Right lobe of liver (tissue), 6 donors: Measurements from ENCODE around the gene TACC3. TPM values are rescaled to one million over a fixed set of nuclear protein-coding genes. Genes with fewer than 3 reads are reported as not detected.

ENCODE experiments used
- ATAC-seq, 4 donors: fragments of 200-7000 bp; cut with Tn5 transposase; one replicate each; pipeline ENCODE4 v1.9.1; 2020; ENCODE audit warnings: mild to moderate bottlenecking in 4 of 4, moderate library complexity in 4 of 4
- DNase-seq, 3 donors: peaks; one replicate each; pipeline ENCODE4 v3.0.0-alpha.2; 2020
- H3K27ac ChIP-seq, 3 donors: fragments of 200-600 bp; one replicate each; pipeline ENCODE4 v1.8.0; 2022
- H3K27me3 ChIP-seq, 2 donors: fragments of 200-600 bp; one replicate each; pipeline ENCODE4 v1.8.0; 2022
- H3K36me3 ChIP-seq, 4 donors: fragments of 200-600 bp; sonication (generic) in 1 of 4; one replicate each; pipeline versions ENCODE4 v1.5.1 to v1.8.0; 2017 to 2022; ENCODE audit warnings: control low read depth in 1 of 4
- H3K4me1 ChIP-seq, 4 donors: fragments of 200-600 bp; sonication (generic) in 1 of 4; one replicate each; pipeline versions ENCODE4 v1.5.1 to v1.8.0; 2017 to 2022; ENCODE audit warnings: control low read depth in 1 of 4
- H3K4me3 ChIP-seq, 3 donors: fragments of 200-600 bp; one replicate each; pipeline ENCODE4 v1.8.0; 2022
- H3K9me3 ChIP-seq, 4 donors: fragments of 200-600 bp; sonication (generic) in 1 of 4; one replicate each; pipeline versions ENCODE4 v1.5.1 to v1.8.0; 2017 to 2022; ENCODE audit warnings: control low read depth in 1 of 4
- POLR2A ChIP-seq: fragments of 450-650 bp; IDR thresholded peaks from one replicate; pipeline ENCODE4 v1.6.1; 2017; ENCODE audit warnings: antibody characterized with exemption, mild to moderate bottlenecking
- WGBS: methylation state at CpG from one replicate; pipeline ENCODE4 v1.1.6; 2018; ENCODE audit warnings: low coverage, low lambda C conversion rate; ENCODE audit not compliant: insufficient coverage; ENCODE audit errors: missing lambda C conversion rate; 5-methylcytosine and 5-hydroxymethylcytosine counted together
- intact Hi-C, 2 donors: fragments of 100-400 bp; cut with DNase I; formaldehyde crosslinking; loops; one replicate each; pipeline versions ENCODE4 v1.11.2 to v1.14.1; 2022
- total RNA-seq, 6 experiments: library from RNA; depleted of rRNA in 2 of 6; stranded (reverse); fragments of >200 nt in 2 of 6; fragmentation: NEBNext Ultra II Directional in 3 of 6; extraction: Animal tissue kit (Norgen Biotek cat#: 25700) in 3 of 6; gene quantifications; one replicate each; pipeline versions ENCODE4 v1.1.0 to v1.2.4, GENCODE V29; 2016 to 2023
- TF ChIP-seq, protein P1 (sequence below), 4 donors: fragments of 200-600 bp in 3 of 4; fragments of 450-650 bp in 1 of 4; IDR thresholded peaks; one replicate each; pipeline versions ENCODE4 v1.5.1 to v1.8.0; 2016 to 2022; ENCODE audit warnings: antibody characterized with exemption in 4 of 4, mild to moderate bottlenecking in 2 of 4
- donor health status: DM: no; HTN: yes; CAD: no.
- donor health status: DM: no; HTN: no; CAD: no.
- donor health status: DM: no; HTN: no; CAD: no.
- donor health status: DM: no; HTN: yes; CAD: no.
- donor health status: DM: no; HTN: yes; CAD: no.

Gene TACC3
- total RNA-seq, 6 experiments from 2014 or later = 2.2 to 5.7 (median 4.8) TPM

GRCh38 chr4:1736812-1737211 lies 15.5 kb downstream of the TACC3 start:
- no peaks in the 10 kb centered on the region for H3K27me3 ChIP-seq
- 82% methylated on average over 8 of the region's 13 CpGs for WGBS
- no peak for DNase-seq
- peaks cover 0 to 6% (median 0%) of the 10 kb centered on the region in 4 donors for H3K9me3 ChIP-seq
- no peaks in the 10 kb centered on the region for H3K4me1 ChIP-seq
- H3K36me3 ChIP-seq = peaks cover 0 to 8% (median 0%) of the 10 kb centered on the region in 4 donors
- intact Hi-C loops = no loop called here
- H3K4me3 ChIP-seq = no peak overlapping the region
- ATAC-seq = no peak
- no peak overlapping the region for H3K27ac ChIP-seq
- TF ChIP-seq POLR2A = no peak
- TF ChIP-seq, protein P1, sequence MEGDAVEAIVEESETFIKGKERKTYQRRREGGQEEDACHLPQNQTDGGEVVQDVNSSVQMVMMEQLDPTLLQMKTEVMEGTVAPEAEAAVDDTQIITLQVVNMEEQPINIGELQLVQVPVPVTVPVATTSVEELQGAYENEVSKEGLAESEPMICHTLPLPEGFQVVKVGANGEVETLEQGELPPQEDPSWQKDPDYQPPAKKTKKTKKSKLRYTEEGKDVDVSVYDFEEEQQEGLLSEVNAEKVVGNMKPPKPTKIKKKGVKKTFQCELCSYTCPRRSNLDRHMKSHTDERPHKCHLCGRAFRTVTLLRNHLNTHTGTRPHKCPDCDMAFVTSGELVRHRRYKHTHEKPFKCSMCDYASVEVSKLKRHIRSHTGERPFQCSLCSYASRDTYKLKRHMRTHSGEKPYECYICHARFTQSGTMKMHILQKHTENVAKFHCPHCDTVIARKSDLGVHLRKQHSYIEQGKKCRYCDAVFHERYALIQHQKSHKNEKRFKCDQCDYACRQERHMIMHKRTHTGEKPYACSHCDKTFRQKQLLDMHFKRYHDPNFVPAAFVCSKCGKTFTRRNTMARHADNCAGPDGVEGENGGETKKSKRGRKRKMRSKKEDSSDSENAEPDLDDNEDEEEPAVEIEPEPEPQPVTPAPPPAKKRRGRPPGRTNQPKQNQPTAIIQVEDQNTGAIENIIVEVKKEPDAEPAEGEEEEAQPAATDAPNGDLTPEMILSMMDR (IDR thresholded peaks at IDR 0.05) = no peak

DNA sequence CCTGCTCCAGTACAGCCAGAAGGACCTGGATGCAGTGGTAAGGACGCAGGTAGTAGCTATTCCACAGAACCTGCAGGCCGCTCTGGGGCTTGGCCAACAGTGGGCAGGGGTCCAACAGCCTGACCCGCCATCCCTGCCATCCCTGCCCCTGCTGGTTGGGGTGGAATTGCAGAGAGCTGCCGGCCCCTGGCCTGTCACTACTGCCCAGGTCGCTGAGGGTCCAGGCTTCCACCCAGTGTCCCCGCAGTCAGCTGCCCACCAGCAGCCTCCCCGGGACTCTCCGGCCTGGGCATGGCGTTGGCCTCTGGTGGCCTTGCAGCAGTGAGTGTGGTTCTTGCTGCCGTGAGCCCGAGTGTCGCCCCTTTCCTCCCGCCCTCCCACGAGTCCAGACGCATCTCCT lies 16.3 kb downstream of the TACC3 start:
- Histone ChIP-seq H3K4me3 (no peak overlapping the region), H3K36me3 (peaks cover 0 to 8% (median 0%) of the 10 kb centered on the region in 4 donors), H3K4me1 (no peaks in the 10 kb centered on the region), H3K9me3 (peaks cover 0 to 6% (median 0%) of the 10 kb centered on the region in 4 donors), H3K27me3 (no peaks in the 10 kb centered on the region), H3K27ac (no peak overlapping the region)
- 100% methylated on average over 4 of the region's 15 CpGs for WGBS
- no peak for ATAC-seq
- intact Hi-C loops = no loop called here
- no peak for DNase-seq
- TF ChIP-seq, protein P1 (IDR thresholded peaks at IDR 0.05) = no peak
- TF ChIP-seq POLR2A = no peak

GRCh38 chr4:1738410-1738809 lies 17.1 kb downstream of the TACC3 start:
- Histone ChIP-seq H3K27ac (no peak overlapping the region), H3K9me3 (peaks cover 0 to 6% (median 0%) of the 10 kb centered on the region in 4 donors), H3K4me3 (no peak overlapping the region), H3K36me3 (peaks cover 0 to 8% (median 0%) of the 10 kb centered on the region in 4 donors), H3K4me1 (no peaks in the 10 kb centered on the region), H3K27me3 (no peaks in the 10 kb centered on the region)
- TF ChIP-seq, protein P1 (IDR thresholded peaks at IDR 0.05) = no peak
- no peak for TF ChIP-seq POLR2A
- intact Hi-C loops = no loop called here
- DNase-seq (no peak), ATAC-seq (no peak)
- 100% methylated on average over 1 of the region's 4 CpGs for WGBS

DNA sequence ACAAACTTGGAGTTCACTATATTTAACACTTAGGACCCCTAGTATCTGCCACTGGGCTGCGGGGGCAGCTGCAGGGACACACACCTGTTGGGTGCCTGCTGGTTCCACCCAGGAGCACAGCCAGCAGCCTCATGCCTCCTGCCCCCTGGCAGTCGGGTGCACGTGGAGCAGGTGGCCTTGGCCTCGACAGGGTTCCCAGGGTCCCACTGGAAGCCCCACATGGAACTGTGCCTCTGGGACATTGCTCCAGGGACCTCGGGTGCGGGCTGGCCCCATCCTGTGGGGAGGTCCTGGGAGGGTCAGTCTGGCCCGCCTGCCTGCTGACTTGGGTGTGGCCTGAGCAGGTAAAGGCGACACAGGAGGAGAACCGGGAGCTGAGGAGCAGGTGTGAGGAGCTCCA lies 18.0 kb downstream of the TACC3 start:
- intact Hi-C loops = no loop called here
- ATAC-seq = no peak
- no peak for DNase-seq
- Histone ChIP-seq H3K27ac (no peak overlapping the region), H3K9me3 (peaks cover 0 to 6% (median 0%) of the 10 kb centered on the region in 4 donors), H3K4me1 (peaks cover 0 to 2% (median under 1%) of the 10 kb centered on the region in 4 donors), H3K36me3 (peaks cover 0 to 8% (median 0%) of the 10 kb centered on the region in 4 donors), H3K27me3 (no peaks in the 10 kb centered on the region), H3K4me3 (no peak overlapping the region)
- WGBS = 83% methylated on average over 1 of the region's 9 CpGs
- TF ChIP-seq, protein P1 (IDR thresholded peaks at IDR 0.05) = no peak
- no peak for TF ChIP-seq POLR2A
